Measurements from ENCODE around the gene ODAM. TPM values are rescaled to one million over a fixed set of nuclear protein-coding genes. Genes with fewer than 3 reads are reported as not detected.
"Not testable (repeated sequence)": the region's sequence is repeated elsewhere in the genome, so short reads cannot be mapped to it uniquely, and the experiment has no call there.

The ODAM gene
- total RNA-seq, 1 experiment from 2014 or later: not detected

GRCh38 chr4:70221818-70222217 lies 26.3 kb downstream of the ODAM start:
- not testable (repeated sequence) for DNase-seq (ENCODE audit: low spot score)

GRCh38 chr4:70225824-70226223 lies 30.3 kb downstream of the ODAM start, which contains the start of gene FDCSP:
Gene FDCSP (plus strand): TSS chr4:70226124. CDS start chr4:70231195, 5,071 bp downstream.
- DNase-seq (ENCODE audit: low spot score): no peak

- no peak for DNase-seq (ENCODE audit: low spot score)
Observed at GRCh38 chr4:70236125-70236524, 40.6 kb downstream of the ODAM start.

GRCh38 chr4:70239131-70239883 lies 43.8 kb downstream of the ODAM start:
- no peak for DNase-seq (ENCODE audit: low spot score)

GRCh38 chr4:70239884-70240591 lies 44.5 kb downstream of the ODAM start:
- no peak for DNase-seq (ENCODE audit: low spot score)

GRCh38 chr4:70242297-70242696 lies 46.8 kb downstream of the ODAM start, which contains the start of gene CSN3:
Gene CSN3 (plus strand): TSS chr4:70242597. CDS start chr4:70244820, 2,223 bp downstream.
- DNase-seq (ENCODE audit: low spot score): not testable (repeated sequence)

GRCh38 chr4:70243091-70243490 lies 47.6 kb downstream of the ODAM start:
- no peak for DNase-seq (ENCODE audit: low spot score)

GRCh38 chr4:70251250-70251944 lies 55.9 kb downstream of the ODAM start:
- no peak for DNase-seq (ENCODE audit: low spot score)

GRCh38 chr4:70251945-70252277 lies 56.4 kb downstream of the ODAM start:
- no peak for DNase-seq (ENCODE audit: low spot score)

Other genes starting within 250 kb of the ODAM start
- not detected in 2 replicates for gene CSN2, start 230.0 kb upstream of the ODAM start, total RNA-seq (2014; rRNA removed; shearing (Covaris generic))
- not detected in 2 replicates for gene STATH, start 199.8 kb upstream of the ODAM start, total RNA-seq (2014; rRNA removed; shearing (Covaris generic))
- not detected in 2 replicates for gene HTN3, start 167.3 kb upstream of the ODAM start, total RNA-seq (2014; rRNA removed; shearing (Covaris generic))
- gene HTN1, start 145.3 kb upstream of the ODAM start, total RNA-seq (2014; rRNA removed; shearing (Covaris generic)): not detected in 2 replicates
- gene PRR27, start 41.5 kb upstream of the ODAM start, total RNA-seq (2014; rRNA removed; shearing (Covaris generic)): not detected in 2 replicates
- not detected in 2 replicates for gene FDCSP, start 30.4 kb downstream of the ODAM start, total RNA-seq (2014; rRNA removed; shearing (Covaris generic))
- gene CSN3, start 46.9 kb downstream of the ODAM start, total RNA-seq (2014; rRNA removed; shearing (Covaris generic)): not detected in 2 replicates
- not detected in 2 replicates for gene CABS1, start 139.3 kb downstream of the ODAM start, total RNA-seq (2014; rRNA removed; shearing (Covaris generic))
- not detected in 2 replicates for gene SMR3A, start 165.0 kb downstream of the ODAM start, total RNA-seq (2014; rRNA removed; shearing (Covaris generic))
- not detected in 2 replicates for gene SMR3B, start 187.4 kb downstream of the ODAM start, total RNA-seq (2014; rRNA removed; shearing (Covaris generic))
- gene OPRPN, start 202.2 kb downstream of the ODAM start, total RNA-seq (2014; rRNA removed; shearing (Covaris generic)): not detected in 2 replicates

Data from A172 (cell line).